Measurements from ENCODE around the gene GALE.
"Not testable (repeated sequence)": the region's sequence is repeated elsewhere in the genome, so short reads cannot be mapped to it uniquely, and the experiment has no call there.

GALE gene

GRCh38 chr1:23837908-23838307 lies 37.4 kb upstream of the GALE start:
- H3K4me3 ChIP-seq (ENCODE audit: low read depth, low read length), result no peak overlapping the region
- TF ChIP-seq, protein P1, sequence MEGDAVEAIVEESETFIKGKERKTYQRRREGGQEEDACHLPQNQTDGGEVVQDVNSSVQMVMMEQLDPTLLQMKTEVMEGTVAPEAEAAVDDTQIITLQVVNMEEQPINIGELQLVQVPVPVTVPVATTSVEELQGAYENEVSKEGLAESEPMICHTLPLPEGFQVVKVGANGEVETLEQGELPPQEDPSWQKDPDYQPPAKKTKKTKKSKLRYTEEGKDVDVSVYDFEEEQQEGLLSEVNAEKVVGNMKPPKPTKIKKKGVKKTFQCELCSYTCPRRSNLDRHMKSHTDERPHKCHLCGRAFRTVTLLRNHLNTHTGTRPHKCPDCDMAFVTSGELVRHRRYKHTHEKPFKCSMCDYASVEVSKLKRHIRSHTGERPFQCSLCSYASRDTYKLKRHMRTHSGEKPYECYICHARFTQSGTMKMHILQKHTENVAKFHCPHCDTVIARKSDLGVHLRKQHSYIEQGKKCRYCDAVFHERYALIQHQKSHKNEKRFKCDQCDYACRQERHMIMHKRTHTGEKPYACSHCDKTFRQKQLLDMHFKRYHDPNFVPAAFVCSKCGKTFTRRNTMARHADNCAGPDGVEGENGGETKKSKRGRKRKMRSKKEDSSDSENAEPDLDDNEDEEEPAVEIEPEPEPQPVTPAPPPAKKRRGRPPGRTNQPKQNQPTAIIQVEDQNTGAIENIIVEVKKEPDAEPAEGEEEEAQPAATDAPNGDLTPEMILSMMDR (IDR thresholded peaks at IDR 0.05; ENCODE audit: control insufficient read depth, extremely low read depth, insufficient read depth), result no peak
- DNase-seq (ENCODE audit: low read depth), result no peak

DNA sequence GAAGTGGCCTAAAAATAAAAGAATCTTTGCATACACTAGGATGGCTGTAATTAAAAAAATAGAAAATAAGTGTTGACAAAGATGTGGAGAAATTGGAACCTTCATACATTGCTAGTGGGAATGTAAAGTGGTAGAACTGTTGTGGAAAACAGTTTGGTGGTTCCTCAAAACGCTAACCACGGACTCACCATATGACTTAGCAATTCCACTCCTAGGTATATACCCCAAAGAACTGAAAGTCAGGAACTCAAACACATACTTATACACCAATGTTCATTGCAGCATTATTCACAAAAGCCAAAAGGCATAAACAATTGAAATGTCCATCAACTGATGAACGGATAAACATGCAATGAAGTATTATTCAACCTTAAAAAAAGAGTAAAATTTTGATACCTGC lies 35.5 kb upstream of the GALE start:
- TF ChIP-seq, protein P1 (IDR thresholded peaks at IDR 0.05; ENCODE audit: control insufficient read depth, extremely low read depth, insufficient read depth), result no peak
- H3K4me3 ChIP-seq (ENCODE audit: low read depth, low read length), result no peak overlapping the region
- no peak for DNase-seq (ENCODE audit: low read depth)

DNA sequence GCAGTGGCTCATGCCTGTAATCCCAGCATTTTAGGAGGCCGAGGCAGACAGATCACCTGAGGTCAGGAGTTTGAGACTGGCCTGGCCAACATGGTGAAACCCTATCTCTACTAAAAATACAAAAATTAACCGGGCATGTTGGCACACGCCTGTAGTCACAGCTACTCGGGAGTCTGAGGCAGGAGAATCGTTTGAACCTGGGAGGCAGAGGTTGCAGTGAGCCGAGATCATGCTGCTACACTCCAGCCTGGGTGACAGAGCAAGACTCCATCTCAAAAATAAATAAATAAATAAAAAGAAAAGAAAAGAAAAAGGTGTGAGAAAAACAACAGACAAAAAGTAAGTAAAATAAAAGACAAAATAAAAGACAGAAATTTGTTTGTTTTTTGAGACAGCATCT lies 33.6 kb upstream of the GALE start:
- not testable (repeated sequence) for DNase-seq (ENCODE audit: low read depth)

DNA sequence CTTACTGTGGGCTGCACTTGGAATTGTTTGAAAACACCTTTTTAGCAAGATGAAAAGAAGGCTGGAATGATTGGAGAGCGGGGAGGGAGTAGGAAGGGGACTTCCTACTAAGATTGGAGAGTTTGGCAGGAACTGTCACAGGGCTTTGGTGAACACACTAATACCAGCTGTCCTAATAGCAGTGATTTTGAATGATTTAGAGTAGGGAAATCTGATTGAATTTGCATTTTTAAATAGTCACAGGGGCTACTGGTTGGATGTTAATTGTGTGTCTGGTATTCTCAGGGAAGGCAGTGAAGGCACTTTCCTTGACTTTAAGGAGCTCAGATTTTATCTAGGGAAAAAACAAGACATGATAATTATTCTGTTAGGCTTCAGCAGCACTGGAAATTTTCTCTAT lies 27.2 kb upstream of the GALE start:
- no peak overlapping the region for H3K4me3 ChIP-seq (ENCODE audit: low read depth, low read length)
- TF ChIP-seq, protein P1 (IDR thresholded peaks at IDR 0.05; ENCODE audit: control insufficient read depth, extremely low read depth, insufficient read depth), result no peak
- no peak for DNase-seq (ENCODE audit: low read depth)

More for the DNA sequence above, 33.6 kb upstream of the GALE start:
- not testable (repeated sequence) for H3K4me3 ChIP-seq (ENCODE audit: low read depth, low read length)

- not testable (repeated sequence) for DNase-seq (ENCODE audit: low read depth); H3K4me3 ChIP-seq (ENCODE audit: low read depth, low read length)
Observed at GRCh38 chr1:23826590-23826989, 26.0 kb upstream of the GALE start.

GRCh38 chr1:23825762-23826522 lies 25.4 kb upstream of the GALE start:
- H3K4me3 ChIP-seq (ENCODE audit: low read depth, low read length), result peak overlapping the region; percentile 93
- TF ChIP-seq, protein P1 (IDR thresholded peaks at IDR 0.05; ENCODE audit: control insufficient read depth, extremely low read depth, insufficient read depth), result no peak
- DNase-seq (ENCODE audit: low read depth), result no peak

GRCh38 chr1:23825076-23825761 lies 24.7 kb upstream of the GALE start, which contains the start of gene HMGCL:
HMGCL (minus strand) TSS chr1:23825429; CDS start chr1:23825415, 14 bp downstream.
- TF ChIP-seq, protein P1 (IDR thresholded peaks at IDR 0.05; ENCODE audit: control insufficient read depth, extremely low read depth, insufficient read depth), result no peak
- peak within 1 kb of the TSS; percentile 93 for H3K4me3 ChIP-seq (ENCODE audit: low read depth, low read length)
- peak; percentile 37 for DNase-seq (ENCODE audit: low read depth)

DNA sequence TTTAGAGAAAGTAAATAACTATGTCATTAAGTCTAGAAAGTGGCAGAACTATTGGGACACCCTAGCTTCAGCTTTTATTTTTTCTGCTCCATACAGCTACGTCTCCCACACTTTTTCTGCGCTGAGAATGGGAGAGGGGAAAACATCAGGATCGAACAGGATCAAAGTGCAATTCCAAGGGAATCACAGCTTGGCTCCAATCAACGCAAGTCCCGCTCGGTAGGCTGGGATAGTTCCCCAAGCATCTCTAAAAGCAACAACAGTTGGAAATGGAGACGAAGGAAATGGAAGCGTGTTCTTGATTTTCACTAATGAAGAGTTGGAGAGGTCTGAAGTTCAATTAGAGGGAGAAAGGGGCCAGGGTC lies 24.1 kb upstream of the GALE start:
- no peak for DNase-seq (ENCODE audit: low read depth)
- peak overlapping the region; percentile 93 for H3K4me3 ChIP-seq (ENCODE audit: low read depth, low read length)

More for the DNA sequence above, 24.1 kb upstream of the GALE start:
- TF ChIP-seq, protein P1 (IDR thresholded peaks at IDR 0.05; ENCODE audit: control insufficient read depth, extremely low read depth, insufficient read depth), result no peak
